ENCODE data around the gene KIAA1549.

Gene KIAA1549

DNA sequence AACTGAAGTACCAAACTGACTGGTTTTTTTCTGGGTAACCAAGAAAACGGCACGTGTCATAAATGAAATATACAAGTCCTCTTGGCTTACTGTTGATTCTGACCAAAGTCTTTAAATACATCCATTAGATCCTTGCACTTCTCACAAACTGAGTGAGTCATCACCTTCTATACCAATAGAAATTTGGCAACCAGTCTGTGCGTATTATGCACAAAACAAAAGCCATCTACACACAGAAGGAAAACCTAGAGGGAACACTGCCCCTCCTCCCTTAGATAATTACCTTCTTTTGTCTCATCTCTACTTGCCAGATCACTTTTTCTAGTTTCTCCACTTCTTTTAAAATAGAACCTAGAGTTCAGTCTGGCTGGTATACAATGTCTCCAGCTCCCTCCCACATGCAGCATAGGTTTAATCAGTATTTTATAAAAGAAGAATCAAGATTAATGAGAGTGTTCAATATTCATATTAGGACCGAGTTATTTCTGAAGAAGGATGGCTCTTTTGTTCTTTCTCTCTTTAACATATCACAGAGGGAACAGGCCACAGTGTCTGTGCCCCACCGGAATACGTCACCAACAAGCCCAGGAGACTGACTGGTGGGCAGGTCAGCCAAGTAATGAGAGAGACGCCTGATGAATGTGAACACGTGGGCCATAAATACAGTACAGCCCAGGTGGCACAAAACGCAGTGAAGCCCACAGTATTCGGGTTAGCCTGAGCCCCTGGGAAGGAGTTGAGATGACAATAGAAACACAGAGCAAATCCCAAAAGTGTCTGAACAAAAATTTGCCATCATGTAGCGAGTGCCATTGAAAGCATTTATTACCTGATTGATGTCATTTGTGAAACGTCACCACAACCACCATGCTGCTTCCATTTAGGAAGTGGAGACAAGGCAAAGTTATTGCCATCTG, 91.3 kb downstream of the KIAA1549 start:
- H3K4me1 ChIP-seq (ENCODE audit: control insufficient read depth in 5 of 5, insufficient read depth in 5 of 5, low read length in 5 of 5): peaks cover 0 to 14% (median 10%) of the 10 kb centered on the region in 5 donors
- no peaks in the 10 kb centered on the region for H3K9me3 ChIP-seq (ENCODE audit: control insufficient read depth in 5 of 5, low read length in 5 of 5)
- H3K4me3 ChIP-seq (ENCODE audit: low read depth in 1 of 5, low read length in 5 of 5): no peak overlapping the region
- no peak overlapping the region for H3K9ac ChIP-seq (ENCODE audit: low read length in 5 of 5)
- peaks cover 0 to 3% (median 0%) of the 10 kb centered on the region in 5 donors for H3K36me3 ChIP-seq (ENCODE audit: control insufficient read depth in 5 of 5, insufficient read depth in 5 of 5, low read length in 5 of 5)
- H3K27me3 ChIP-seq (ENCODE audit: control insufficient read depth in 5 of 5, insufficient read depth in 4 of 5, low read length in 5 of 5): no peaks in the 10 kb centered on the region
- no peak overlapping the region for H3K27ac ChIP-seq (ENCODE audit: low read depth, low read length)

DNA sequence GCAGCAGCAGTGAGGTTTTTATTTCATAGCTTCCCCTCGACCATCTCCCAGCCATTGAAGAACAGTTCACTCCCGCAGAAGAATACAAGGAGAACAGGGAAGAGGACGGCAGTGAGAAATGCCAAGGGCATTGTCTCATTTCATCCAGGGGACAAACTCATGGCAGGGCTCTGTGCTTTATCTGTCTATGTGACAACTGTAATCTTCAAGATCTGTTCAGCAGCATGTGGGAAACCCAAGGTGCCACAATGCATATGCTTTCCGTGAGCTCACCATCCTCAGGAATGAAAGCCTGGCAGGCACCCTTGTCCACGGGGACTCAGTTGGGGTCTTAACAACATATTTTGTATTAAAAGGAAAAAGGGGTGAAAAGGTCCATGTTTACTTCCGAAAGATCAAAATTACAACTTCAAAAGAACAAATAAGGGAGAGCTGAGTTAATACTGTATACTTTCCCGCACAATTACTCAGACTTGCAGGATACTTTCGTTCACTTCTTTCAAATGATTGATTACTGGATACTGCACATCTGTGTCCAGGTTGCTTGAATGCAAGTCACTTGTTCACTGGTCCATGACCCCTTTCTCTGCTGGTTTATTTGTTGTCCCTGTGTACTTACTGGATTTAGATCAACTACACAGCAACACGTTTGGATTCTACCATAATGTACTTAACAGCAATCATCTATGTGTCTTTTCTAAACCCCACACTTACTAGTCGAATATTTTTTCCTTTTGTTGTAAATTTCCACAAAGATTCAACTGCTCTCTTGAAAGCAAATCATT, 93.1 kb downstream of the KIAA1549 start:
- no peak overlapping the region for H3K9ac ChIP-seq (ENCODE audit: low read length in 5 of 5)
- H3K36me3 ChIP-seq (ENCODE audit: control insufficient read depth in 5 of 5, insufficient read depth in 5 of 5, low read length in 5 of 5): no peaks in the 10 kb centered on the region
- H3K4me1 ChIP-seq (ENCODE audit: control insufficient read depth in 5 of 5, insufficient read depth in 5 of 5, low read length in 5 of 5): peaks cover 0 to 14% (median 10%) of the 10 kb centered on the region in 5 donors
- H3K27ac ChIP-seq (ENCODE audit: low read depth, low read length): no peak overlapping the region
- no peaks in the 10 kb centered on the region for H3K9me3 ChIP-seq (ENCODE audit: control insufficient read depth in 5 of 5, low read length in 5 of 5)
- no peak overlapping the region for H3K4me3 ChIP-seq (ENCODE audit: low read depth in 1 of 5, low read length in 5 of 5)
- no peaks in the 10 kb centered on the region for H3K27me3 ChIP-seq (ENCODE audit: control insufficient read depth in 5 of 5, insufficient read depth in 4 of 5, low read length in 5 of 5)

DNA sequence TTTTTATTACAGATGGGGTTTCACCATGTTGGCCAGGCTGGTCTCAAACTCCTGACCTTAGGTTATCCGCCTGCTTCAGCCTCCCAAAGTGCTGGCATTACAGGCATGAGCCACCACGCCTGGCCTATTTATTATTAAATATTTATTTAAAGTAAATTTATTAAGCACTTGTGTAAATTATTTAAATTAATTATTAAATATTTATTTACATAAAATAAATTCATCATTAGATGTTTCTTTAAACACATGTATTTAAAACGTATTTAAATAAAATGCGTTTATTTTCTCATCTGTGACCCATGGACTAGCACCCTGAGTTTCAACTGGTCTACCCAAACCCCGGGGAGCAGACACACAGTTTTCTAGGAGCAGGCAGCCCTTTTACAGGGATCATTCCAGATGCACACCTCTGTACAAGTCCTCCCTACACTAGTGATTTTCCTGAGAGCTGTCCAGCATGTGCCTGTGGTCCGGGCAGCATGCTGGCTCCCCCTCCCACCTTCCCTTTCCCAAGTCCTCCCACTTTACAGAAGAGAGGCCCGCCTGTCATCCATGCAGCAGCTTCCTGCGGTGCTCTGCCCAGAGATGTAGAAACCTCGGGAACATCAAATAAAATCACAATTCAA, 94.0 kb downstream of the KIAA1549 start:
- Histone ChIP-seq H3K36me3 (ENCODE audit: control insufficient read depth in 5 of 5, insufficient read depth in 5 of 5, low read length in 5 of 5) (no peaks in the 10 kb centered on the region), H3K27me3 (ENCODE audit: control insufficient read depth in 5 of 5, insufficient read depth in 4 of 5, low read length in 5 of 5) (no peaks in the 10 kb centered on the region), H3K9ac (ENCODE audit: low read length in 5 of 5) (no peak overlapping the region), H3K27ac (ENCODE audit: low read depth, low read length) (no peak overlapping the region), H3K9me3 (ENCODE audit: control insufficient read depth in 5 of 5, low read length in 5 of 5) (no peaks in the 10 kb centered on the region), H3K4me3 (ENCODE audit: low read depth in 1 of 5, low read length in 5 of 5) (no peak overlapping the region), H3K4me1 (ENCODE audit: control insufficient read depth in 5 of 5, insufficient read depth in 5 of 5, low read length in 5 of 5) (peaks cover 0 to 14% (median 10%) of the 10 kb centered on the region in 5 donors)

DNA sequence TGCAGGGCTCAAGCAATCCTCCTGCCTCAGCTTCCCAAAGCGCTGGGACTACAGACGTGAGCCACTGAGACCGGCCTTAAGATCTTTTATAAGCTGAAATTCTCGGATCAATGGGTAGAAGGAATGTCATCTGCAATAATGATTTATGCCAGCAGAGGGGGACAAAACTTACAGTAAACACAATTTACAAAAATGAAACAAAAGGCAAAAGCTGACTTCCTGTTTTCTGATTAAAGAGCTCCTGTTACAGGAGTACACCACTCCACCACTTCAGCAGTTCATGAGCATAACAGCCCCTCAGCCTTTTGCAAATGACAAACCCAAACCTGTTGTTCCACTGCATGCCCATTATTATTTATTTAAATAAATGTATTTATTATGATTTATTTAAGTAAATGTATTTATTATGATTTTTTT, 94.7 kb downstream of the KIAA1549 start:
- Histone ChIP-seq H3K4me3 (ENCODE audit: low read depth in 1 of 5, low read length in 5 of 5) (no peak overlapping the region), H3K27ac (ENCODE audit: low read depth, low read length) (no peak overlapping the region), H3K9me3 (ENCODE audit: control insufficient read depth in 5 of 5, low read length in 5 of 5) (no peaks in the 10 kb centered on the region)

DNA sequence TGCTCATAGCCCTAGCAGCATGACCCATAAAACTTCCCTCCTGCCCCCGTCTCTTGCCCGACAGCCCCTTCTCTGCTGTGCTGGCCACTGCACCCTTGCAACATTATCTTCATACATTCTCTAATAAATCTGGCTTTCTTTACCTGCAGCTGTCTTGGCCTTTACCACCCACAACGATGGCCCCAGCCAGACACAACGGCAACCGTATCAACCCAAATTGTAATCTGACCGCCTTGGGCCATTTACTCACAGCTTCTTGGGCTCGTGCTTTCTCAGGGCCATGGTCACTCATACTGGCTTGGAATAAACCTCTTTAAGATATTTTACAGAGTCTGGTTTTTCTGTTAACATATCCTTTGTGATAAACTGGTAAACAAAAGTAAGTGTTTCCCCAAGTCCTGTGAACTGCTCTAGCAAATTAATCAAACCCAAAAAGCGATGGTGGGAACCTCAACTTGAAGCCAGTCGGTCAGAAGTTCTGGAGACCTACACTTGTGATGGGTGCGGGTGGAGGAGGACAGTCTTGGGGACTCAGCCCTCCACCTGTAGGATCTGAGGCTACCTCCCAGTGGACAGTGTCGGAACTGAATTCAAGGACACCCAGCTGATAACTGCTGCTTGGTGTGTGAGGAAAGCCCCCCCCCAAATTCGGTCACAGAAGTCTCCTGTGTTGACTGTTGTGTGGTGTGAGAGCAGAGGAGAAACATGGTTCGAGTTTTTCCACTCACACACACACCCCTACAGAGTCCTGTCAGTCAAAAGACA, 95.6 kb downstream of the KIAA1549 start:
- Histone ChIP-seq H3K27me3 (ENCODE audit: control insufficient read depth in 5 of 5, insufficient read depth in 4 of 5, low read length in 5 of 5) (no peaks in the 10 kb centered on the region), H3K9ac (ENCODE audit: low read length in 5 of 5) (no peak overlapping the region), H3K9me3 (ENCODE audit: control insufficient read depth in 5 of 5, low read length in 5 of 5) (no peaks in the 10 kb centered on the region), H3K4me3 (ENCODE audit: low read depth in 1 of 5, low read length in 5 of 5) (no peak overlapping the region), H3K36me3 (ENCODE audit: control insufficient read depth in 5 of 5, insufficient read depth in 5 of 5, low read length in 5 of 5) (peaks cover 0 to 4% (median 0%) of the 10 kb centered on the region in 5 donors), H3K27ac (ENCODE audit: low read depth, low read length) (no peak overlapping the region), H3K4me1 (ENCODE audit: control insufficient read depth in 5 of 5, insufficient read depth in 5 of 5, low read length in 5 of 5) (peaks cover 0 to 5% (median 3%) of the 10 kb centered on the region in 5 donors)

More for the DNA sequence above, 94.7 kb downstream of the KIAA1549 start:
- Histone ChIP-seq H3K9ac (ENCODE audit: low read length in 5 of 5) (no peak overlapping the region), H3K4me1 (ENCODE audit: control insufficient read depth in 5 of 5, insufficient read depth in 5 of 5, low read length in 5 of 5) (peaks cover 0 to 13% (median 9%) of the 10 kb centered on the region in 5 donors), H3K36me3 (ENCODE audit: control insufficient read depth in 5 of 5, insufficient read depth in 5 of 5, low read length in 5 of 5) (no peaks in the 10 kb centered on the region), H3K27me3 (ENCODE audit: control insufficient read depth in 5 of 5, insufficient read depth in 4 of 5, low read length in 5 of 5) (no peaks in the 10 kb centered on the region)

DNA sequence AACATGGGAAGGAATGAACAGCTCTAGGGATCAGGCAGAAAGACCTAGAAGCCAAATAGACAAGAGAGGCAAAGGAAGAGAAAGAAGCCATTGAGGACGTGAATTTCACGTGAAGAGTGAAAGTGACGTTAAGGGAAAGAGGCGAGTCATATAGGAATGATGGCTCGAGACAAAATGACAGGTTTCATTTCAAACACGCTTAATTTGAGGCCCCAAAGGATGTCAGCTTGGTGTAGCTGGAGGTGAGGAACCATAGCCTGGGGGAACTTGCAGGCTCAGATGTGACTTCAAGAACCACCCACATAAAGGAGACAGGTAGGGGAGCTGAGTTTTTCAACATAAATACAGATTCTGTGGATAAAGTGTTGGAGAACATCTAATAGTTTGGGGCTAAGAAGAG, 98.9 kb downstream of the KIAA1549 start:
- H3K9ac ChIP-seq (ENCODE audit: low read length in 5 of 5): no peak overlapping the region
- no peak overlapping the region for H3K4me3 ChIP-seq (ENCODE audit: low read depth in 1 of 5, low read length in 5 of 5)
- H3K4me1 ChIP-seq (ENCODE audit: control insufficient read depth in 5 of 5, insufficient read depth in 5 of 5, low read length in 5 of 5): peaks cover 0 to 3% (median 0%) of the 10 kb centered on the region in 5 donors
- no peak overlapping the region for H3K27ac ChIP-seq (ENCODE audit: low read depth, low read length)
- peaks cover 0 to 6% (median 0%) of the 10 kb centered on the region in 5 donors for H3K36me3 ChIP-seq (ENCODE audit: control insufficient read depth in 5 of 5, insufficient read depth in 5 of 5, low read length in 5 of 5)
- no peaks in the 10 kb centered on the region for H3K9me3 ChIP-seq (ENCODE audit: control insufficient read depth in 5 of 5, low read length in 5 of 5)
- H3K27me3 ChIP-seq (ENCODE audit: control insufficient read depth in 5 of 5, insufficient read depth in 4 of 5, low read length in 5 of 5): no peaks in the 10 kb centered on the region

DNA sequence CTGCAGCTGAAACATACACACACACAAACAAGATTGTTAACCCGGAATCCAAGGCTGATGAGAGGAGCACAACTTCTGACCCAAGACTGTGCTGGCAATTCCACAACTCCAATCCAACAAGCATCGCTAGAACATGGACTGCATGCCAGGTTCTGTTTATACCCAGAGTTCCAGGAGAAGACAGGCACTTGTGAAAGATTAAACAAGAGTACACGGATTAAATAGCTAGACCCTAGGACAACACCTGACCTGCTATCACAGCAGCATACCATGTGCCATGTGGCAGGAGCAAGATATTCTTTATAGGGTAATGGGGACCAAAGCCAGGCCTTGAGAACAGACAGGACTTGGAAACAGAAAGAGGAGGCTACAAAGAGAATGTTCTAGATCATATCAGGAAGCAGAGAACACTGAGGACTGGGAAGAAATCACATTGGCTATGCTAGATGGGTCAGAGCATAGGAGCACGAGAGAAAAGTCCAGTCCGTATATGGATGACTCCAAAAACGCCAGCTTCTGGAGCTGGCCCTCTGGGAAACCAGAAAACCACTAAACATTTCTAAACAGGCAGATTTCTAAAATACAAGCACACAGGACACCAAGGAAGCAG, 99.5 kb downstream of the KIAA1549 start:
- Histone ChIP-seq H3K4me1 (ENCODE audit: control insufficient read depth in 5 of 5, insufficient read depth in 5 of 5, low read length in 5 of 5) (peaks cover 0 to 3% (median 0%) of the 10 kb centered on the region in 5 donors), H3K27me3 (ENCODE audit: control insufficient read depth in 5 of 5, insufficient read depth in 4 of 5, low read length in 5 of 5) (no peaks in the 10 kb centered on the region), H3K9ac (ENCODE audit: low read length in 5 of 5) (no peak overlapping the region), H3K36me3 (ENCODE audit: control insufficient read depth in 5 of 5, insufficient read depth in 5 of 5, low read length in 5 of 5) (peaks cover 0 to 6% (median 0%) of the 10 kb centered on the region in 5 donors), H3K9me3 (ENCODE audit: control insufficient read depth in 5 of 5, low read length in 5 of 5) (no peaks in the 10 kb centered on the region), H3K27ac (ENCODE audit: low read depth, low read length) (no peak overlapping the region), H3K4me3 (ENCODE audit: low read depth in 1 of 5, low read length in 5 of 5) (no peak overlapping the region)

DNA sequence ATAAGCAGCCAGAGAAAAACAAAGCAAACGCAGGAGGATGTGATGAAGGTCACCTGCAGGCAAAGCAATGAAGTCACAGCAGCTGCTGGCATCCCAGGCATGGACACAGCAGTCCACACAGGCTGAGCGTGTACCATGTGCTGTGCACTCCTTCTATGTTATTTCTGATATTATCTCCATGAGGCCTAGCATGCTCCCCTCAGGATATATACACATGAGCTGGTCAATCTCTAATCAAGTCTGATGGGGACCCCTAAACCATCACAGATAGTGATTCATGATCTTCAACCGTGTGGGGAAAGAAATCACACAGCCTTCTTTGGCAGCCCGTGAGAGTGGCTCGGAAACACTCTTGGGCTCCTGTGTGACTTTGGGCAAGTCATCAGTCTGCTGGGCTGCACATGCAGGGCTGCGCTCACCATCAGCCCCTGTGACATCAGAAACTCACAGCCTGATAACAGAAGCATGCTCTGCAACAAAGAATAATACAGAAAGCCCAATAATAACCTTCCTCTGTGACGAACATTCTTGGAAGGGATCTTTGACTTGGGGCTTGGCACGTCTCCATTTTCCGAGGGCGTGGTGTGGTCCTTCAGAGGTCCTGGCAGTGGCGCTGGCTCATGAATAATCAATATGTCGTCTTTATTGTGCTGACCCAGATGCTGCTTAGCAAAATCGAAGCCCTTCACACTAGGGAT, 100.2 kb downstream of the KIAA1549 start:
- Histone ChIP-seq H3K27me3 (ENCODE audit: control insufficient read depth in 5 of 5, insufficient read depth in 4 of 5, low read length in 5 of 5) (no peaks in the 10 kb centered on the region), H3K4me1 (ENCODE audit: control insufficient read depth in 5 of 5, insufficient read depth in 5 of 5, low read length in 5 of 5) (peaks cover 0 to 3% (median 0%) of the 10 kb centered on the region in 5 donors), H3K4me3 (ENCODE audit: low read depth in 1 of 5, low read length in 5 of 5) (no peak overlapping the region), H3K36me3 (ENCODE audit: control insufficient read depth in 5 of 5, insufficient read depth in 5 of 5, low read length in 5 of 5) (peaks cover 0 to 6% (median 0%) of the 10 kb centered on the region in 5 donors), H3K9me3 (ENCODE audit: control insufficient read depth in 5 of 5, low read length in 5 of 5) (no peaks in the 10 kb centered on the region), H3K27ac (ENCODE audit: low read depth, low read length) (no peak overlapping the region), H3K9ac (ENCODE audit: low read length in 5 of 5) (no peak overlapping the region)
